ENCODE data around the gene KLC1.

The KLC1 gene

GRCh38 chr14:103737432-103738045, 108.5 kb downstream of the KLC1 start:
- in situ Hi-C loops (cut with HindIII; ENCODE audit: low pct_ligation_motif_present, low pct_unique_long_range_greater_than_20kb, low sequenced_read_pairs): no loop called here
- DNase-seq: no peak

DNA sequence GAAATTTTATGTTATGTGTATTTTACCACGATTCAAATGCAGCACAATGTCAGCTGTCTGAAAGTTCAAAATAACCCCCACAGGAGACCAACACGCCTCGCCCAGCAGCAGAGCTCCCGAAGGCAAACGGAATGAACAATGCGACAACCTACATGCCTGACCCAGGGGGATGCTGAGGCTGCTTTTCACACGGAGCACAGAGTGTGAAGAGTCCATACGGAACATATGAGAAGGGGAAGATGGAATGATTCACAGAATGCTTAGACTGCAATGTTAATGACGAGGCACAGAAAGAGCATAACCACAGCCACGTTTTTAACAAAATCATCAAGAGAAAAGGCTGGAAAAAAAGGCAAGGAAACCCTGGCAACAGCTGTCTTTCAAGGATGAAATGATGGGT, 109.2 kb downstream of the KLC1 start:
- DNase-seq: no peak
- in situ Hi-C loops (cut with HindIII; ENCODE audit: low pct_ligation_motif_present, low pct_unique_long_range_greater_than_20kb, low sequenced_read_pairs): no loop called here

GRCh38 chr14:103738701-103739451, 109.9 kb downstream of the KLC1 start:
- DNase-seq: no peak
- in situ Hi-C loops (cut with HindIII; ENCODE audit: low pct_ligation_motif_present, low pct_unique_long_range_greater_than_20kb, low sequenced_read_pairs): no loop called here

GRCh38 chr14:103739466-103739792, 110.4 kb downstream of the KLC1 start:
- DNase-seq: no peak
- in situ Hi-C loops (cut with HindIII; ENCODE audit: low pct_ligation_motif_present, low pct_unique_long_range_greater_than_20kb, low sequenced_read_pairs): no loop called here

- DNase-seq: no peak
- in situ Hi-C loops (cut with HindIII; ENCODE audit: low pct_ligation_motif_present, low pct_unique_long_range_greater_than_20kb, low sequenced_read_pairs): no loop called here
These were observed 110.9 kb downstream of the KLC1 start for GRCh38 chr14:103739793-103740501.

DNA sequence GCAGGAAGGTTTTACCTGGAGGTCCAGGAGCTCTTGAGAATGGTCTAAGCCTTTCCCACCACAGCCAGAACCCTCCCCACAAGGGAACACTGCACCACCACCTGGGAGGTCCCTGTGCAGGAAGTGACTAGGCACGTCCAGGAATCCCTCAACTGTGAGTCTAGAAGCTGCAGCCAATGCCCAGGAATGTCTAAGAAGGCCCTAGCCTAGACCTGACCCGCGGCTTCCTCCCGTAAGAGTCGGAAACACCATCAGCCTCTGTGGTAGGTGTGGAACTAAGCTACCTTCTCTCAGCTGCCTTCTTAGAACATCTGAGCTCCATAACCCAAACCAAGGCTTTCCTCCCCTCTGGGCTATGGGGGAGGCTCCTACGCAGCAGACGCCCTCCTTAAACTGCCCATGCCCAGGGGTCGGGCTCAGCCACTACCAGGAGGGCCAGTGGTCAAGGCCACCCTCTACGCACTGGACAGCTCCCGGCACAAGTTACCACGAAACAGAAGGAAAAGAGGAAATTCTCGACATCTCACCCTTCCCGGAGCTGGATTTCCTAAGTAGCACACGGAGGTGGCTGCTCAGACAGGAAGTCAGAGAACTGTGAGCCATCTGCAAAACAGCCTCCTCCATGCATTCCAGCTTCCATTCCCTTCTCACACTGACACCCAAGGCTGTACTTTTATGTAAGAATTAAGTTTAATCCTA, 112.1 kb downstream of the KLC1 start:
- in situ Hi-C loops (cut with HindIII; ENCODE audit: low pct_ligation_motif_present, low pct_unique_long_range_greater_than_20kb, low sequenced_read_pairs): no loop called here

DNA sequence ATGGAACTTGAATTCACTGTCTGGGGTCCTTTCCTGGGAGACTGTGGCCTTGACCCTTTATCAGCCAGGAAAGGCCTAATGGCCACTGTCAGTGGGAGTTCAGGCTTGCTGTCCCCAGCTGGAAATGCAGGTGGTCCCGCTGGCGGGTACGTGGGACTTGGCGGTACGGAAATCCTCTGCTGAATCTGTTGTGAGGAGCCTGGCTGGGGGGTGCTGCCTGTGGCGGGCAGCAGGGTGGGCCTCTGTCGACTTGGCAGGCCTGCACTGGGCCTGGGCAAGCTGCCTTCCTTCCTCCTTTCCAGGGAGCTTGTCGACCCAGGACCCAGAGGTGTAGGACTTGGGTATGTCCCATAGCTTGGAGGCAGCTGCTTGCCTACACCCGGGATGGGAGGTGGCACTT, 112.9 kb downstream of the KLC1 start:
- no peak for DNase-seq

More for the DNA sequence above, 112.1 kb downstream of the KLC1 start:
- DNase-seq: no peak

DNA sequence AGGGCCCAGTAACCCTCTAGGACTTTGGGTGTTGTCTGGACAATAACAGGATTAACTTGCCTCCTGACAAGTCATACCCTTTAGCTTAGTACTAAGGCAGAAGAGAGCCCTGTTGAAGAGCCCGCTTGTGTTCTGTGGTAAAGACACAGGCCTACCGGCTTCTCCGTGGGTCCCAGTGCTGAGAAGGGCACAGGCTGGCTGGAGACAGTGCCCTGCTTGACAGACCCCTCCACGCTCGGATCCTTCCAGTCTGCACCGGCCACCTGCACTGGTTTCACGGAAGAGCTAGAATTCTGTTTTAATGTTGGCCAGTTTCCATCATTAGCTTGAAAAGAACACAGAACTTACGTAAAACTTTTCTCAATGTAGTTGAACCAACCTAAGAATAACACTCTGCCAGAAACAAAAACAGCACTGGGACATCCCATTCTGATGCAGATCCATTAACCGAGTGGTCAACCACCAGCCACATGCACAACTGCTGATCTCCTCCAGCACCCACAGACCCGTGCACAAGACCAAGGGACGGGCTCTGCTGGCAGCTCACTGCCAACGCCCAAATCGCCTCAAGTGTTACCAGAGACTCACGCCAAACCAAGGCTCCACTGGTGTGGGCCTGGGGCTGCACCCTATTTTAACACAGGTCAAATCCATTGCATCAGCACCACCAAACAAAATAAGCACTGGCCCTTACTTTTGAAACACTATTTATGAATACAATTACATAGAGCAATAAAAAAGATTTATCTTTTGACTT, 113.7 kb downstream of the KLC1 start:
- in situ Hi-C loops (cut with HindIII; ENCODE audit: low pct_ligation_motif_present, low pct_unique_long_range_greater_than_20kb, low sequenced_read_pairs): no loop called here
- DNase-seq: no peak

More for the DNA sequence above, 112.9 kb downstream of the KLC1 start:
- in situ Hi-C loops (cut with HindIII; ENCODE audit: low pct_ligation_motif_present, low pct_unique_long_range_greater_than_20kb, low sequenced_read_pairs): no loop called here

DNA sequence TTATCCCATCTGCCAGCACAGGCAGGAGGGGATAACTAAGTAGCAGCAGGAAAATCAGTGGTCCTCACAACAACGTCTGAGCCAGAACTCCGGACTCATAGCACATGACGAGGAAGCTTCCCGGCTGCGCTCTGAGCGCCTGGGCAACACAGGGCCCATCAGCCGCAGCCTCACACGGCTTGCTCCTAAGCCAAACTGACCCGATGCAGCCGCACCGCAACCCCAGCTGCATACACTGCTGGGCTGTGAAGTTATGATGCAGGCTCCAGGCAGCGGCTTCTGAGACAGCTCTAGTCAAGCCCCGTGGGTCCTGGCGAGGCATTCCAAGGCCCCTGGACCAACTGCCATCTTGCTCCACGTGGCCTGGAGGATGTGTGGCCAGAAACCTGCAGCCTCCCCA, 114.7 kb downstream of the KLC1 start:
- in situ Hi-C loops (cut with HindIII; ENCODE audit: low pct_ligation_motif_present, low pct_unique_long_range_greater_than_20kb, low sequenced_read_pairs): no loop called here
- DNase-seq: no peak

DNA sequence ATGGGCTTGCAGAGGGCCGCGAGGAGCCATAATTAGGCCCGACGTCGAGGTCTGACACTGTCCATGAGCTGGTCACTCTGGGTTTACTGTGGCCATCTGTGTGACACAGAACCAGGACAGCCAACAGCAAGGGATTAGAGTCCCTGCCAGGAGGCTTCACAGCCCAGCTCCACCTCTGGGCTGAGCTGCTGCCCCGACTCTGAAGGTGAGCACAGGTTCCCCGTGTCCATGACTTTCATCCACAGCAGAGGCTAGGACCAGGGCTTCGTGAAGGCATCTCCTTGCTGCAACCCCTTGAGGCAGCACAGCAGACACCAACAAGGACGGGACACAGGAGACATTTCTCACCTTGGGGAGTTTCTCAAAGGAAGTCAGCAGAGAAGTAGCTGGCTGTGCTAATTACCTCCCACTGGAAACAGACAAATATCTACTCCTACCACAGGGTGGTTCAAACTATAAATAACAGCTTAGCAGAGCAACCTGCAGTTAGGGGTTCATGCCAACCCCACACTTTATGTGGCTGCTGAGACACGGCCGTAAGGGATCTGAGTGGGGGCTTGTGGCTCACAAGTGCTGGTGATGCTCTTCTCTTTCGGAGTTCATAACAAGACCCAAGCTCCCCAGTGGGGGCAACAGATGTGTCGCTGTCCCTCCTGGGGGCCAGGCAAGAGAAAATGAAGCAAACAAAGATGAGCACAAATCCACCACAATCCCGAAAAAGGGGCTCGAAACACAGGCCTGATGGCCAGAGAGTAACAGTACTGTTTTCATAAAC, 115.8 kb downstream of the KLC1 start:
- in situ Hi-C loops (cut with HindIII; ENCODE audit: low pct_ligation_motif_present, low pct_unique_long_range_greater_than_20kb, low sequenced_read_pairs): no loop called here
- DNase-seq: no peak

GRCh38 chr14:103745424-103745823, 116.4 kb downstream of the KLC1 start:
- in situ Hi-C loops (cut with HindIII; ENCODE audit: low pct_ligation_motif_present, low pct_unique_long_range_greater_than_20kb, low sequenced_read_pairs): no loop called here
- no peak for DNase-seq

- peak; percentile 59 for DNase-seq
- in situ Hi-C loops (cut with HindIII; ENCODE audit: low pct_ligation_motif_present, low pct_unique_long_range_greater_than_20kb, low sequenced_read_pairs): no loop called here
These were observed 117.7 kb downstream of the KLC1 start for GRCh38 chr14:103746701-103747100.

- in situ Hi-C loops (cut with HindIII; ENCODE audit: low pct_ligation_motif_present, low pct_unique_long_range_greater_than_20kb, low sequenced_read_pairs): no loop called here
These were observed 119.5 kb downstream of the KLC1 start for GRCh38 chr14:103748534-103748857.

DNA sequence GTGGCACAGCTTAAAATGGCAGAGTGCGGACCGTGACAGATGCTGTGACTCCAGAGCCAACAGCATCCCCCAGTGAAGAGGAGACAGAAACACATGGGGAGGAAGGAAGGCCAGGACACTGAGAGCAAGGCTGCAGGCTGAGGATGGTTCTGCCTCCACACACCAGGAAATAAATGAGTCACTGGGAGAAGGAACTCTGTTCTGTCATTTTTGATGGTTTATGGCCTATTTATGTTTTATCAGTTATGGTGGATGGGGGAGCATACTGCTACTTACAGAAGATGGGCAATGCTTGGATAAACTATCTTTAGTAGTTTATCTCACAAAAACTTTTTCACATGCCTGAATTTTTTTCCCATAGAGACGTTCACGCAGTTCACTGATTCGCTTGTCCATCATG, 120.4 kb downstream of the KLC1 start:
- in situ Hi-C loops (cut with HindIII; ENCODE audit: low pct_ligation_motif_present, low pct_unique_long_range_greater_than_20kb, low sequenced_read_pairs): no loop called here
- DNase-seq: no peak

More at GRCh38 chr14:103748534-103748857, 119.5 kb downstream of the KLC1 start:
- DNase-seq: no peak

DNA sequence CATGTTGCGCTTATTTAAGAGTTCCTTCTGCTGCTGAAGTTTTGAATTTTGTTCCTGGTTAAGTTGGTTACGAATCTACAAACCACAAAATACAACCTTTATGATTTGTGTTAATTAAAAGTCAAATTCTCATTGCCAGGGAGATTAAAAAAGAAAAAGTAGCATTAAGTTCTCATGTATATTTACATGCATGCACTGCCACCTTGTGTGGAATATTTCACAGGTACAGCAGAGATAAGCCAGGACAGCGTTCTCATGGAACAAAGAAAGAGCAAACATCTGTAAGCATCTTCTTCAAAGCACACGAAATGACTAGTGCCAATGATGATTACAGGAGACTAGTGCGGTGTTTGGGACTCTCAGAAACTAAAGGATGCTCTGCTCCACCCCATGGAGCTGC, 120.8 kb downstream of the KLC1 start:
- in situ Hi-C loops (cut with HindIII; ENCODE audit: low pct_ligation_motif_present, low pct_unique_long_range_greater_than_20kb, low sequenced_read_pairs): no loop called here

More for the DNA sequence above, 120.8 kb downstream of the KLC1 start:
- no peak for DNase-seq

Measured in ACHN (cell line).